ENCODE results near the gene MTERF4.

The MTERF4 gene

GRCh38 chr2:241087420-241088268 is 14.4 kb downstream of the MTERF4 start:
- DNase-seq = no peak

GRCh38 chr2:241084856-241085444 is 17.1 kb downstream of the MTERF4 start:
- DNase-seq = no peak

- DNase-seq = no peak
Observed at GRCh38 chr2:241083091-241083415, 19.0 kb downstream of the MTERF4 start.

GRCh38 chr2:241082341-241083090 is 19.6 kb downstream of the MTERF4 start:
- no peak for DNase-seq

- no peak for DNase-seq
Observed at GRCh38 chr2:241081643-241082340, 20.3 kb downstream of the MTERF4 start.

GRCh38 chr2:241081190-241081642 is 20.9 kb downstream of the MTERF4 start:
- no peak for DNase-seq

- DNase-seq = no peak
Observed at GRCh38 chr2:241080405-241081189, 21.5 kb downstream of the MTERF4 start.

GRCh38 chr2:241074901-241075540 is 27.1 kb downstream of the MTERF4 start:
- no peak for DNase-seq

- no peak for DNase-seq
Observed at GRCh38 chr2:241074065-241074818, 27.8 kb downstream of the MTERF4 start.

GRCh38 chr2:241073166-241074064 is 28.7 kb downstream of the MTERF4 start:
- DNase-seq = no peak

GRCh38 chr2:241072553-241073165 is 29.4 kb downstream of the MTERF4 start:
- DNase-seq = no peak

GRCh38 chr2:241072151-241072550 is 29.9 kb downstream of the MTERF4 start:
- DNase-seq = no peak

GRCh38 chr2:241071677-241072111 is 30.4 kb downstream of the MTERF4 start:
- DNase-seq = no peak

GRCh38 chr2:241070811-241071676 is 31.0 kb downstream of the MTERF4 start:
- no peak for DNase-seq

GRCh38 chr2:241070361-241070760 is 31.7 kb downstream of the MTERF4 start:
- DNase-seq = no peak

GRCh38 chr2:241069821-241070281 is 32.2 kb downstream of the MTERF4 start:
- no peak for DNase-seq

- DNase-seq = no peak
Observed at GRCh38 chr2:241068942-241069810, 32.9 kb downstream of the MTERF4 start.

All from NCI-H1694 (cell line).